Skeletal muscle satellite cell (primary cell): ENCODE results near the gene RPS6KA2.

Experiments used
- H3K27me3 ChIP-seq: 2 replicates; pipeline ENCODE4 v1.7.0; 2013; ENCODE audit warnings: low read length; ENCODE audit not compliant: control insufficient read depth, insufficient read depth
- H3K36me3 ChIP-seq: 2 replicates; pipeline ENCODE4 v1.7.0; 2013; ENCODE audit warnings: mild to moderate bottlenecking, control low read depth, low read length; ENCODE audit not compliant: insufficient read depth
- H3K4me1 ChIP-seq: 2 replicates; pipeline ENCODE4 v1.7.0; 2013; ENCODE audit warnings: low read length; ENCODE audit not compliant: control insufficient read depth, insufficient read depth
- H3K4me2 ChIP-seq: 2 replicates; pipeline ENCODE4 v1.7.0; 2013; ENCODE audit warnings: mild to moderate bottlenecking, low read length
- H3K4me3 ChIP-seq: 2 replicates; pipeline ENCODE4 v1.7.0; 2013; ENCODE audit warnings: low read length
- H3K9ac ChIP-seq: 2 replicates; pipeline ENCODE4 v1.7.0; 2013; ENCODE audit warnings: mild to moderate bottlenecking, low read depth, low read length, moderate library complexity
- H3K9me3 ChIP-seq: replicated peaks from 2 replicates; pipeline ENCODE4 v1.7.0; 2013; ENCODE audit warnings: mild to moderate bottlenecking, control low read depth, low read length

Gene RPS6KA2

DNA sequence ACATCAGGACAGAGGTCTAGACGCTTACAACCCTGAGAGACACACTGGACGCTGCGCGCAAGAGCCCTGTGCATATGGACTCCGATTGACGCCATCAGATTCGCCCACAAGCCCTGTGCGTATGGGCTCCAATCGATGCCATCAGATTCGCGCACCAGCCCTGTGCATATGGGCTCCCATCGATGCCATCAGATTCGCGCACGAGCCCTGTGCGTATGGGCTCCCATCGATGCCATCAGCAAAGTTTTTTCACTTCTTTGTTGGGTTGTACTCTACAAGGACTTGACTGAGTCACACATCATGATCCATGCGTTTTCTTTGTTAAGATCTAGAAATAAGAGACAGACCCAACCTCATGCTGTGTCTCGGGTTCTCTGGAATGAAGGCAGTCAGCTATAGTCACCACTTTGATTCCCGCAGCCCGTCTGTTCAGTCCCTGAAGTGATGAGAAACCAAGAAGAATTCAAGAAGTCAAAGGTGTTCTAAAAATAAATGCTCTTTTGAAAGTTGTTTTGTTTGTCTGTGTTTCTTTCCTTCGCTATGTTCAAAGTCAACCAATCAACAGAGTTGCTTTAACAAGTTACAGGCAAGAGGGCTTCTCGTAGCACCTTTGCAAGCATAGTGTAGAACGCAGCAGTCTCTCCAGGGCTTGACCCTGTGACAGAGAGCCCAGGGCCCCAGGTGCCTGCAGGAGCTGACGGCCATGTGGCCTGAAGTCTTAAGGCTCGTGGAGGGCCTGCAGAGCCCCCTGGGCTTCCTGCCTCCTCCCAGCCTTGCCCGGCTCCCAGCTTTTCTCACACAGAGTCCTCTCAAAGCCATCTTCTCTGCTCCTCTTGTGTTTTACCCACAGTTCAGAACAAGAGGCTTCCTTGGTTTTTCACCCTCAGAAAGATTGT is 7.9 kb downstream of the RPS6KA2 start:
- Histone ChIP-seq H3K4me2 (peak overlapping the region; percentile 59), H3K9me3 (no peaks in the 10 kb centered on the region), H3K27me3 (no peaks in the 10 kb centered on the region), H3K4me1 (peaks cover 78% of the 10 kb centered on the region), H3K9ac (peak overlapping the region; percentile 76), H3K4me3 (peak overlapping the region; percentile 31), H3K36me3 (peaks cover 35% of the 10 kb centered on the region)

DNA sequence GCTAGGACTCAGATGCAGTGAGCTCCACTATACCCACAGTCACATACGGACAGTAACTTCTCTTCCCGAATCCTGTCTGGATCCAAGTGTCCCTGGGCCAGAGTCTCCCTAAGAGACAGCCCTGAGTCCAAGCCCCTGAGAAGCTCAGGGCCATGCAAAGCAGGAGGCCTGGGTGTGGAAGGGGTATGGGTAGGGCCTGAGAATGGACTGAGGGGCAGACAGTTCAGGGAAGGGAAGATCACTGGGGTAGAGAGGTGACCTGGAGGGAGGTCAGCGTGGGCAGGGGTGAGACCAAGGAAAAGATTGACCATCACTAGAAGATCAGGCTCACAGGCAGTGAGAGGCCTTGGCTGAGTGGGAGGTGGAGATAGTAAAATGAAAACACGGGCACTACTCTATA is 8.8 kb downstream of the RPS6KA2 start:
- Histone ChIP-seq H3K27me3 (no peaks in the 10 kb centered on the region), H3K4me2 (no peak overlapping the region), H3K36me3 (peaks cover 36% of the 10 kb centered on the region), H3K4me3 (no peak overlapping the region), H3K9ac (no peak overlapping the region), H3K4me1 (peaks cover 71% of the 10 kb centered on the region), H3K9me3 (no peaks in the 10 kb centered on the region)

DNA sequence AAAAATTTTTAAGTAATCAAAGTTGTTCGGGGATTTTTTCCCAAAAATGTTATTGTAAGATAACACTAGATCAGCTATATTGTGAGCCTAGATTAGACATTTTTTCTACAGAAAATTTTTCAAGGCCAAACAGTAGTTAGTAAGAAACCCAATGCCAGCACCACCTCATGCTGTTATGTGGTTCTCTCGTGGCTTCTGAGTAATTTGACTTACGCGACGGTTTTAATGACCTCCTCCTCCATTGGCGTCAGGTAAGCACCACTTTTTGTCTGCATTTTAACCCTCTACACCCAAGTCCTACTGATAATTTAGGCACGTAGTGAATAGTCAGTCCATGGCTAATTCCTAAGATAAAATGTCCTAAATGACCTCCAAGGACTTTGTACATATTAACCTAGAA is 9.7 kb downstream of the RPS6KA2 start:
- H3K36me3 ChIP-seq, result peaks cover 29% of the 10 kb centered on the region
- H3K9me3 ChIP-seq, result no peaks in the 10 kb centered on the region
- no peak overlapping the region for H3K4me2 ChIP-seq
- peaks cover 66% of the 10 kb centered on the region for H3K4me1 ChIP-seq
- no peaks in the 10 kb centered on the region for H3K27me3 ChIP-seq
- no peak overlapping the region for H3K9ac ChIP-seq
- H3K4me3 ChIP-seq, result no peak overlapping the region

DNA sequence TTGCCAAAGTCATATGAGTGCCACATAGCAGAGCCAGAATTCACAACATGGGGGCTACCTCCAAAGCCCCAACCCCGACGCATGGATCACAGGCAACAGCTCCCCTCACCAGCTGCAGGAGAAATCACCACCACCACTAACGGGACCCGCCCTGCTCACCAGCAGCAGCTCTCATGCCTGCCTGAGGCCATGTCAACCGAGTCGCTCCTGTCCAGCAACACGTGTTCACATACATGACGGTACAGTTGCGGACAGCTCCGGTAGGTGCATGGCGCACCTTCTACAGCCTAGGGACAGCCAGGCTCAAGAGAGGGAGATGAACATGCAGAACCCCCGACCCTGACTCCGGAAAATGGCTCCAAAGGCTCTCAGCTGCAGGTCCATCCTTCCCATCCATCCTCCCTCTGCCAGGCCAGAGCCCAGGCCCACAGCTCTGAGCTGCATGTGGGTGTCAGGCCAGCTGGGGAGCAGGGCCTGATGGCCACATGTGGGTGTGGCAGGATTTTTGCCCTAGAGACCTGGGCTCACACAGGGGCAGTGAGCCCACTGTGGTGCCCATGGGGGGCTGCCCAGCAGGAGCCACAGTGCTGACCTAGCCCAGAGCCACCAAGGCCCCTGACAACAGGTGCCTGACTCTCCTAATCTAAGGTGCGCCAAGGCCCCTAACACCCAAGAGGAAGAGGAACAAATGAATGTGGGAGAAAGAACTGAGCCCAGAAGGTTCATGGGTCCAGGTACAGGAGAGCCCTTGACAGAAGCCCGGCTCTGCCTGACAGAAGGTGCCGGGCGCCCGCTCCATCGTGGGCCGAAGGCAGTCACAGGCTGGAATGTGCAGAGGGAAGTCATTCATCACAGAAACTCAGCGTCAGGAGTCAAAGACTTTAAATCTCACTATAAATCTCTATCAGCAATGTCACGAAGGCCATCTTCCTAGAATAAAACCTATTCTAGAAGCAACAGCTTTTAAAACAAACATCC is 10.5 kb downstream of the RPS6KA2 start:
- no peak overlapping the region for H3K4me2 ChIP-seq
- peaks cover 67% of the 10 kb centered on the region for H3K4me1 ChIP-seq
- H3K9ac ChIP-seq, result no peak overlapping the region
- H3K9me3 ChIP-seq, result no peaks in the 10 kb centered on the region
- no peak overlapping the region for H3K4me3 ChIP-seq
- H3K36me3 ChIP-seq, result peaks cover 29% of the 10 kb centered on the region
- no peaks in the 10 kb centered on the region for H3K27me3 ChIP-seq

DNA sequence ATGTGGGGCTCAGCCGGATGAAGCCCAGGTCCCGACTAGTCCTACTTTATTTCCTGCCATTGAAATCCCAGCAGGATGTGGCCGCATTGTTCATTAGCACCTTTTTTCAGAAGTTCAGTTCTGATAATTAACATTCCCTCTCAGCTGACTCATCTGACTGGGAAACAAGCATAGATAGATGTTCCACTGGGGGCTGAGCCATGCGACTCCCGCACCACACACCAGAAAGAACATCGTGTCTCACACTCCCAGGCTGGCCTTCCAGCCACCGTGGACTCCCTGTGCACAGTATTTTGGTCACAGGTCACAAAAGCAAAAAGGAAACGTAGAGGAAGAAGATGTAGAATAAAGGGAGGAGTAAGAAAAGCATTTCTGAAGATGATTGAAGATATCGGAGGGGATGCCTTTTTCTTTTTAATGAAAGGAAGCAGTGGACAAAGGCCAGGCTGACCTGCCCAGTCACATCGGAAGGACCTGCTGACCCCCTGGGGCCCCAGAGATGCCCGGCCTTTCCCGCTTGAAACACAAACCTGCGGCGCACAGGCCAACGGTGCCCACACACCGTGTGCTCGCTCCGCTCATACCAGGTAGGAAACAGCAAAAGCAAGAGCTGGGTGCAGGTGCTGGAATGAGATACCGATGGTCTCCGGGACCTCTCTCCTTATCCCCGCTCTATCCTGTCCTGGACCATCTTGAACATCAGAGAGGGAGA is 11.8 kb downstream of the RPS6KA2 start:
- Histone ChIP-seq H3K4me2 (no peak overlapping the region), H3K27me3 (no peaks in the 10 kb centered on the region), H3K9ac (peak overlapping the region; percentile 0), H3K4me1 (peaks cover 58% of the 10 kb centered on the region), H3K9me3 (no peaks in the 10 kb centered on the region), H3K36me3 (peaks cover 29% of the 10 kb centered on the region), H3K4me3 (no peak overlapping the region)

DNA sequence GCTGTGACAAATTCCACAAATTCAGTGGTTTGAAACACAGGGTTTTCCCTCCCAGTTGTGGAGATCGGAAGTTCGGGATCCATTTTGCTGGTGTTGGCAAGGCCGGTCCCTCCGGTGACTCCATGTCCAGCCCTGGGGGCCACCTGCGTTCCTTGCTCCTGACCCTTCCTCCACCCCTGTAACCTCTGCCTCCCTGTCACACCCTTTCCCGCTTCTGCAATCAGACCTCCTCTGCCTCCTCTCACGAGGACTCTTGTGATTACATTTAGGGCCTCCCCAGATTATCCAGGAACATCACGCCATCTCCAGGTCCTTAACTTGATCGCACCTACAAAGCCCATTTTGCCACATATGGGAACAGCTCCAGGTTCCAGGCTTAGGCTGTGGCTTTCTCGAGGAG is 12.5 kb downstream of the RPS6KA2 start:
- Histone ChIP-seq H3K9ac (peak overlapping the region; percentile 0), H3K27me3 (no peaks in the 10 kb centered on the region), H3K4me1 (peaks cover 54% of the 10 kb centered on the region), H3K9me3 (no peaks in the 10 kb centered on the region), H3K4me3 (no peak overlapping the region), H3K36me3 (peaks cover 34% of the 10 kb centered on the region), H3K4me2 (no peak overlapping the region)

DNA sequence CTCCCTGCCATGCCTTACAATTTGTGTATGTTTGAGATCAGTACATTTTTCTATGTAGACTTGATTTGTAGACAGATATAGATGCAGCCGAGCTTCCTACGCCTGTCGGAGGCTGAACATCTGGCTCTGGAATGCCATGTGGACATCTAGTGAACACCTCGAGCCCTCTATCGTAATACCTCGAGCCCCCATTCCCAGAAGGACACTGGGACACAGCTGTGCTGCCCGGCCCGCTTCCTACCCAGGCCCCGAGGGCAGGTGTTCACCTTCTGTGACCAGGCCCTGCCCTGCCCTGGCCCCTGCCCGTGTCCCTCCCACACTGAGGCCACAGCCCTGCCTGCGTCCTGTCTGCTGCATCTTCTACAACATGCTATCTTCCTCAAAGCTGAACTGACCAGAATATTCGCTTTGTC is 12.9 kb downstream of the RPS6KA2 start:
- Histone ChIP-seq H3K4me3 (no peak overlapping the region), H3K4me2 (no peak overlapping the region), H3K9me3 (no peaks in the 10 kb centered on the region), H3K9ac (no peak overlapping the region), H3K27me3 (no peaks in the 10 kb centered on the region), H3K36me3 (peaks cover 34% of the 10 kb centered on the region), H3K4me1 (peaks cover 50% of the 10 kb centered on the region)

DNA sequence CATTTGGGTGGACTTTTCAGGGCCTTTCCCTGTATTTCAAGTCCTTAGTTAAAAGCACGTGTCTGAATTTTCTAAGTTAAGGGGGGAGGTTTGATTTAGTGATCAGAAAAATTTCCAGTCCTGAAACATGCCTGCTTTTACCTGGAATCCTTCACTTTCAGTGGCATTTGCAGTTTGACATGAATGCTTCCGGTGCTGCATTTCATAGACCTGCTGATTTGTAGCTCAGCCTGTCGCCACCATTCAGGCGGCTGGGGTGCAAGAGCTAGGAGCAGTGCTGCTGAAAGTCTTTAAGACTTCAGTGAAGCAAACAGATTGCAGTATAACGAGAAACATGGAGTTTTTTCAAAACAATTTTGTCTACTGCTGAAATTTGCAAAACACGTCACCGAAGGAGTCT is 14.0 kb downstream of the RPS6KA2 start:
- Histone ChIP-seq H3K4me1 (peaks cover 38% of the 10 kb centered on the region), H3K4me2 (no peak overlapping the region), H3K9ac (no peak overlapping the region), H3K36me3 (peaks cover 24% of the 10 kb centered on the region), H3K9me3 (no peaks in the 10 kb centered on the region), H3K4me3 (no peak overlapping the region), H3K27me3 (no peaks in the 10 kb centered on the region)

DNA sequence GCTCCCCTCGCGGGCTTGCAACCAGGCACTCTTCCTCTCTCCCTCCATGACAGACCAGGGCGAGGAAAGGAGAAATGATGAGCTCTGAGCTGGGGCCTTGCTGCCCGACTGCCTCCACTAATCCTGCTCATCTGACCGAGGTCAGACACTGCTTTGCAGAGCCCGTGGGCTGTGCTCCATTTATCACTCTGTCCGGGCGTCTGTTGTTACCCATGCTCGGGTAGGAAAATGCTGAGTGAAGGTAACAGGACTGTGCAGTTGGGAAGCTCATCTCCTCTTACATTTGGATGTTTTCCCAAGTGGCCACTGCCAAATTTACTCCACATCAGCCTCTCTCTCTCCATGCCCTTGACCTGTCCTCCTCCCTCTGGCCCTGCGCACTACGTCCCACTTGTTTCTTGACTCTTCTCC is 14.6 kb downstream of the RPS6KA2 start:
- no peak overlapping the region for H3K4me3 ChIP-seq

DNA sequence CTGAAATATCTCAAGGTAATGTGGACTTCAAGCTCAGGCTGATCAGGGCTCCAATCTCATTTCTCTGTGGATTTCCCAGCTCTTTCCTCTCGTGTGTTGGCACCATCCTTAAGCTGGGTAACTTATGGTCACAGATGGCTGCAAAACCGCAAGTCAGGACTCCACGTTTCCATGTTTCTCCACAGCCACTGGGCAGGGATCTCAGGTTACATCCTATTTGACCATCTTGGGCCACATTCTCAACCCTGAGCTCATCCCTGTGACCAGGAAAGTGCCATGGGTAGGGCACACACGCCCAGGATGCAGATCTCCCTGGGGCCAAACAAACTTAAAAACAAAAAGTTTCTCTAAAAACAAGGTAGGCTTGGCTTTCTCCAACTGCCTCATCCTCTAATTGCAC is 15.4 kb downstream of the RPS6KA2 start:
- H3K9me3 ChIP-seq, result no peaks in the 10 kb centered on the region
- no peak overlapping the region for H3K4me2 ChIP-seq
- no peaks in the 10 kb centered on the region for H3K27me3 ChIP-seq
- no peak overlapping the region for H3K4me3 ChIP-seq
- no peak overlapping the region for H3K9ac ChIP-seq
- H3K4me1 ChIP-seq, result peaks cover 36% of the 10 kb centered on the region
- peaks cover 16% of the 10 kb centered on the region for H3K36me3 ChIP-seq

More for the DNA sequence above, 14.6 kb downstream of the RPS6KA2 start:
- H3K4me1 ChIP-seq, result peaks cover 35% of the 10 kb centered on the region
- no peaks in the 10 kb centered on the region for H3K27me3 ChIP-seq
- H3K9me3 ChIP-seq, result no peaks in the 10 kb centered on the region
- H3K9ac ChIP-seq, result no peak overlapping the region
- no peak overlapping the region for H3K4me2 ChIP-seq
- peaks cover 19% of the 10 kb centered on the region for H3K36me3 ChIP-seq

DNA sequence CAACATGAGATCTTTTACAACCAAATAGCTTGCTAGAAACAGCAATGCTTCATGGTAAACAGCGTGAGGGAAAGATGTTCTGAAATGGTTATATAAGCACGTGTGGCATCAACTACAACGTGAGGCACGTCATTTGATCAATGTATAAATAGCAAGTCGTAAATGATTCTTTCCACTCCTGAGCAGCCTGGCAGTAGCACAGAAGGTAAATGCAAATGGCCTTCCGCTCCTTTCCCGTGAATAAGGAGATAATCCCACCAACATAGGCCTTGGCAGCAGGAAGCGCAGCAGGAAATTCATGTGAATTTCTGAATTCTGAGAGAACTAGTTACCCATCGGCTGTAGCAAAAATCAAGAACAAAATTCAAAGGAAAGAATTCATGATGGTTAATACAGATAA is 17.0 kb downstream of the RPS6KA2 start:
- Histone ChIP-seq H3K4me1 (peaks cover 27% of the 10 kb centered on the region), H3K9me3 (no peaks in the 10 kb centered on the region), H3K9ac (no peak overlapping the region), H3K27me3 (no peaks in the 10 kb centered on the region), H3K36me3 (peaks cover 18% of the 10 kb centered on the region), H3K4me2 (no peak overlapping the region), H3K4me3 (no peak overlapping the region)
